Smooth muscle cell (in vitro differentiated cells): ENCODE measurements around the gene MTMR12. TPM values are rescaled to one million over a fixed set of nuclear protein-coding genes. Genes with fewer than 3 reads are reported as not detected.

Source experiments
- DNase-seq: peaks from one replicate; lab custom pipeline; 2025; ENCODE audit not compliant: unreplicated experiment; lab: John Stamatoyannopoulos, UW
- H2AFZ ChIP-seq: fragments of 200-600 bp; sonication (generic); 2 replicates; pipeline ENCODE4 v1.6.0; 2016; ENCODE audit warnings: antibody characterized with exemption, low read depth, mild to moderate bottlenecking
- H3F3A ChIP-seq: fragments of 200-600 bp; sonication (generic); 2 replicates; pipeline ENCODE4 v1.6.0; 2017; ENCODE audit warnings: antibody characterized with exemption, low read depth
- H3K27ac ChIP-seq: fragments of 200-600 bp; sonication (generic); 2 replicates; pipeline ENCODE4 v1.5.1; 2016; ENCODE audit warnings: low read depth, mild to moderate bottlenecking
- H3K27me3 ChIP-seq: fragments of 200-600 bp; sonication (generic); 2 replicates; pipeline ENCODE4 v1.6.1; 2016; ENCODE audit warnings: low read depth, mild to moderate bottlenecking
- H3K36me3 ChIP-seq: fragments of 200-600 bp; sonication (generic); 2 replicates; pipeline ENCODE4 v1.5.1; 2016; ENCODE audit warnings: low read depth
- H3K4me1 ChIP-seq: fragments of 200-600 bp; sonication (generic); 2 replicates; pipeline ENCODE4 v1.5.1; 2016; ENCODE audit warnings: low read depth
- H3K4me2 ChIP-seq: fragments of 200-600 bp; sonication (generic); 2 replicates; pipeline ENCODE4 v1.6.0; 2016; ENCODE audit warnings: mild to moderate bottlenecking
- H3K4me3 ChIP-seq: fragments of 200-600 bp; sonication (generic); 2 replicates; pipeline ENCODE4 v1.5.1; 2016; ENCODE audit warnings: mild to moderate bottlenecking
- H3K79me2 ChIP-seq: fragments of 200-600 bp; sonication (generic); 2 replicates; pipeline ENCODE4 v1.6.0; 2016; ENCODE audit warnings: low read depth, mild to moderate bottlenecking
- H3K9ac ChIP-seq: fragments of 200-600 bp; sonication (generic); 2 replicates; pipeline ENCODE4 v1.6.0; 2016; ENCODE audit warnings: low read depth
- H3K9me3 ChIP-seq: fragments of 200-600 bp; sonication (generic); replicated peaks from 2 replicates; pipeline ENCODE4 v1.5.1; 2016; ENCODE audit warnings: low read depth
- H4K20me1 ChIP-seq: fragments of 200-600 bp; sonication (generic); 2 replicates; pipeline ENCODE4 v1.6.0; 2016; ENCODE audit warnings: low read depth
- CTCF ChIP-seq: fragments of 200-600 bp; sonication (generic); IDR thresholded peaks from 2 replicates; pipeline ENCODE4 v1.5.1; 2017; ENCODE audit warnings: borderline replicate concordance, mild to moderate bottlenecking, antibody characterized with exemption; ENCODE audit not compliant: insufficient read depth, poor library complexity, severe bottlenecking
- WGBS: methylation state at CpG from one replicate; pipeline ENCODE4 v1.1.7; 2016; ENCODE audit warnings: low lambda C conversion rate; 5-methylcytosine and 5-hydroxymethylcytosine counted together
- polyA plus RNA-seq: library from polyadenylated mRNA; unstranded; fragments of >200 nt; fragmentation: Nextera tagmentation; extraction: Ambion mirVana; gene quantifications from 2 replicates; pipeline ENCODE4 v1.2.1, GENCODE V29; 2016
- total RNA-seq: library from RNA; depleted of rRNA; stranded (reverse); fragments of >200 nt; gene quantifications from 2 replicates; pipeline ENCODE4 v1.2.3, GENCODE V29; 2014

MTMR12 gene
- total and polyA plus RNA-seq, 2 experiments from 2014 or later, result 4.4 to 8.6 TPM

GRCh38 chr5:32263684-32264083 lies 49.1 kb downstream of the MTMR12 start:
- no peaks in the 10 kb centered on the region for H3K4me1 ChIP-seq
- H3K27ac ChIP-seq, result no peak overlapping the region
- peaks cover 7% of the 10 kb centered on the region for H3K36me3 ChIP-seq
- H3K4me3 ChIP-seq, result no peak overlapping the region
- H3K9me3 ChIP-seq, result no peaks in the 10 kb centered on the region
- no peaks in the 10 kb centered on the region for H3K27me3 ChIP-seq
- 96% methylated on average over 4 of the region's 4 CpGs for WGBS
- no peak for TF ChIP-seq CTCF
- H3K79me2 ChIP-seq, result no peaks in the 10 kb centered on the region
- no peak overlapping the region for H3K4me2 ChIP-seq
- H4K20me1 ChIP-seq, result no peaks in the 10 kb centered on the region
- H3K9ac ChIP-seq, result no peak overlapping the region
- no peaks in the 10 kb centered on the region for H3F3A ChIP-seq
- no peak for DNase-seq
- H2AFZ ChIP-seq, result no peak overlapping the region

DNA sequence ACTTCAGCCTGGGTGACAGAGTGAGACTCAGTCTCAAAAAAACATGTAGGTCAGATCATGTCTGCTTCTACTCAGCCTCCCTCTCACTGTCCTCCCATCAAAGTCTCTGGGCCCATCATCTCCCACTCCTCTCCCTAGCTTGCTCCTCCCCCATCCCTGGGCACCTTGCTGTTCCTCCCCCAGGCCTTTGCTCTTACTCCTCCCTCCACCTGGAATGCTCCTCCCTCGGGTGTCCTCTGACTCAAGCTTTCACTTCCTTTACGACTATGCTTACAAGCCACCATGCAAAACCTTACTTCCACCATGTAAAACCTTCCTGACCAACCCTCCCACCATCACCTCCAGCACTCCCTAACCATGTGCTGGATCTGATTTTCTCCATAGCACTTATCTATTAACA lies 51.5 kb downstream of the MTMR12 start:
- Histone ChIP-seq H3F3A (no peaks in the 10 kb centered on the region), H3K4me2 (no peak overlapping the region), H3K79me2 (no peaks in the 10 kb centered on the region), H3K9me3 (no peaks in the 10 kb centered on the region), H4K20me1 (no peaks in the 10 kb centered on the region), H3K36me3 (peaks cover 7% of the 10 kb centered on the region), H3K4me3 (no peak overlapping the region), H3K9ac (no peak overlapping the region), H2AFZ (no peak overlapping the region), H3K4me1 (no peaks in the 10 kb centered on the region), H3K27ac (no peak overlapping the region), H3K27me3 (no peaks in the 10 kb centered on the region)
- TF ChIP-seq CTCF, result no peak
- 86% methylated on average over 2 of the region's 2 CpGs for WGBS
- no peak for DNase-seq

GRCh38 chr5:32259033-32259432 lies 53.7 kb downstream of the MTMR12 start:
- H3K36me3 ChIP-seq, result peaks cover 7% of the 10 kb centered on the region
- 94% methylated on average over 1 of the region's 1 CpG for WGBS
- no peaks in the 10 kb centered on the region for H3F3A ChIP-seq
- H3K27me3 ChIP-seq, result no peaks in the 10 kb centered on the region
- H3K4me2 ChIP-seq, result no peak overlapping the region
- no peak for DNase-seq
- no peak for TF ChIP-seq CTCF
- no peak overlapping the region for H3K4me3 ChIP-seq
- H3K27ac ChIP-seq, result no peak overlapping the region
- no peak overlapping the region for H2AFZ ChIP-seq
- no peak overlapping the region for H3K9ac ChIP-seq
- H4K20me1 ChIP-seq, result no peaks in the 10 kb centered on the region
- no peaks in the 10 kb centered on the region for H3K4me1 ChIP-seq
- no peaks in the 10 kb centered on the region for H3K79me2 ChIP-seq
- H3K9me3 ChIP-seq, result no peaks in the 10 kb centered on the region

GRCh38 chr5:32258424-32258823 lies 54.3 kb downstream of the MTMR12 start:
- no peaks in the 10 kb centered on the region for H3F3A ChIP-seq
- no peak overlapping the region for H3K9ac ChIP-seq
- no peaks in the 10 kb centered on the region for H3K79me2 ChIP-seq
- peaks cover 7% of the 10 kb centered on the region for H3K36me3 ChIP-seq
- no peak overlapping the region for H3K4me3 ChIP-seq
- H4K20me1 ChIP-seq, result no peaks in the 10 kb centered on the region
- H3K9me3 ChIP-seq, result no peaks in the 10 kb centered on the region
- 75% methylated on average over 3 of the region's 3 CpGs for WGBS
- H3K27ac ChIP-seq, result no peak overlapping the region
- H3K4me2 ChIP-seq, result no peak overlapping the region
- no peaks in the 10 kb centered on the region for H3K27me3 ChIP-seq
- TF ChIP-seq CTCF, result no peak
- DNase-seq, result no peak
- no peaks in the 10 kb centered on the region for H3K4me1 ChIP-seq
- H2AFZ ChIP-seq, result no peak overlapping the region
